Measurements from ENCODE around the gene OR5D18.
"Not testable (repeated sequence)": the region's sequence is repeated elsewhere in the genome, so short reads cannot be mapped to it uniquely, and the experiment has no call there.

DNA sequence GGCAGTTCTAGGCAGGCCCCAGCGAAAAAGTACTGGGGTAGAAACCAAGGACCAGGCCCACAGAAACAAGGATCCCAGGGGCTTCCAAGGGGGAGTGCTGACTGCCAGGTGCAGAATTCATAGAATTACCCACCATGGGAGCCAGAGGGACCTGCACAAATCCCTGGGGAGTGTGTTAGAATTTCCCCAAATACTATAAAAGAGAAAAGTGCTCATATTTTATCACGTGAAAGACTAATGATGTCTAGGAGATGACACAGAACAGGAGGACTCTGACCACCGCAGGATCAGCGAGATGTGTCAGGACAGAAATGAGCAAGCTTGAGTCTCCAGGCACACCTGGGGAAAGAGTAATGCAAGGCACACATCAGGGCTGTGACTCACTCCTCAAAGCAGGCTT is 47.9 kb downstream of the OR5D18 start:
- TF ChIP-seq, protein P1, sequence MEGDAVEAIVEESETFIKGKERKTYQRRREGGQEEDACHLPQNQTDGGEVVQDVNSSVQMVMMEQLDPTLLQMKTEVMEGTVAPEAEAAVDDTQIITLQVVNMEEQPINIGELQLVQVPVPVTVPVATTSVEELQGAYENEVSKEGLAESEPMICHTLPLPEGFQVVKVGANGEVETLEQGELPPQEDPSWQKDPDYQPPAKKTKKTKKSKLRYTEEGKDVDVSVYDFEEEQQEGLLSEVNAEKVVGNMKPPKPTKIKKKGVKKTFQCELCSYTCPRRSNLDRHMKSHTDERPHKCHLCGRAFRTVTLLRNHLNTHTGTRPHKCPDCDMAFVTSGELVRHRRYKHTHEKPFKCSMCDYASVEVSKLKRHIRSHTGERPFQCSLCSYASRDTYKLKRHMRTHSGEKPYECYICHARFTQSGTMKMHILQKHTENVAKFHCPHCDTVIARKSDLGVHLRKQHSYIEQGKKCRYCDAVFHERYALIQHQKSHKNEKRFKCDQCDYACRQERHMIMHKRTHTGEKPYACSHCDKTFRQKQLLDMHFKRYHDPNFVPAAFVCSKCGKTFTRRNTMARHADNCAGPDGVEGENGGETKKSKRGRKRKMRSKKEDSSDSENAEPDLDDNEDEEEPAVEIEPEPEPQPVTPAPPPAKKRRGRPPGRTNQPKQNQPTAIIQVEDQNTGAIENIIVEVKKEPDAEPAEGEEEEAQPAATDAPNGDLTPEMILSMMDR (IDR thresholded peaks at IDR 0.05; ENCODE audit: poor library complexity, severe bottlenecking): not testable (repeated sequence)
- not testable (repeated sequence) for TF ChIP-seq EP300 (conservative IDR thresholded peaks at IDR 0.05; ENCODE audit: poor library complexity, severe bottlenecking); MXI1 (conservative IDR thresholded peaks at IDR 0.05; ENCODE audit: poor library complexity, severe bottlenecking); POLR2AphosphoS5 (IDR thresholded peaks at IDR 0.05); RAD21 (conservative IDR thresholded peaks at IDR 0.05); EZH2 (IDR thresholded peaks at IDR 0.05; ENCODE audit: borderline replicate concordance, insufficient read depth, low read length, poor library complexity, severe bottlenecking); SMC3 (conservative IDR thresholded peaks at IDR 0.05; ENCODE audit: poor library complexity)
- TF ChIP-seq, protein P2, sequence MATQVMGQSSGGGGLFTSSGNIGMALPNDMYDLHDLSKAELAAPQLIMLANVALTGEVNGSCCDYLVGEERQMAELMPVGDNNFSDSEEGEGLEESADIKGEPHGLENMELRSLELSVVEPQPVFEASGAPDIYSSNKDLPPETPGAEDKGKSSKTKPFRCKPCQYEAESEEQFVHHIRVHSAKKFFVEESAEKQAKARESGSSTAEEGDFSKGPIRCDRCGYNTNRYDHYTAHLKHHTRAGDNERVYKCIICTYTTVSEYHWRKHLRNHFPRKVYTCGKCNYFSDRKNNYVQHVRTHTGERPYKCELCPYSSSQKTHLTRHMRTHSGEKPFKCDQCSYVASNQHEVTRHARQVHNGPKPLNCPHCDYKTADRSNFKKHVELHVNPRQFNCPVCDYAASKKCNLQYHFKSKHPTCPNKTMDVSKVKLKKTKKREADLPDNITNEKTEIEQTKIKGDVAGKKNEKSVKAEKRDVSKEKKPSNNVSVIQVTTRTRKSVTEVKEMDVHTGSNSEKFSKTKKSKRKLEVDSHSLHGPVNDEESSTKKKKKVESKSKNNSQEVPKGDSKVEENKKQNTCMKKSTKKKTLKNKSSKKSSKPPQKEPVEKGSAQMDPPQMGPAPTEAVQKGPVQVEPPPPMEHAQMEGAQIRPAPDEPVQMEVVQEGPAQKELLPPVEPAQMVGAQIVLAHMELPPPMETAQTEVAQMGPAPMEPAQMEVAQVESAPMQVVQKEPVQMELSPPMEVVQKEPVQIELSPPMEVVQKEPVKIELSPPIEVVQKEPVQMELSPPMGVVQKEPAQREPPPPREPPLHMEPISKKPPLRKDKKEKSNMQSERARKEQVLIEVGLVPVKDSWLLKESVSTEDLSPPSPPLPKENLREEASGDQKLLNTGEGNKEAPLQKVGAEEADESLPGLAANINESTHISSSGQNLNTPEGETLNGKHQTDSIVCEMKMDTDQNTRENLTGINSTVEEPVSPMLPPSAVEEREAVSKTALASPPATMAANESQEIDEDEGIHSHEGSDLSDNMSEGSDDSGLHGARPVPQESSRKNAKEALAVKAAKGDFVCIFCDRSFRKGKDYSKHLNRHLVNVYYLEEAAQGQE (IDR thresholded peaks at IDR 0.05; ENCODE audit: borderline replicate concordance): not testable (repeated sequence)
